A549 (cell line): ENCODE data around the gene NYAP2. TPM values are rescaled to one million over a fixed set of nuclear protein-coding genes. Genes with fewer than 3 reads are reported as not detected.

Experiments
- ATAC-seq, 2 experiments: fragments of 200-7000 bp in 1 of 2; fragments of >200 bp in 1 of 2; cut with Nextera tagmentation in 1 of 2; cut with Tn5 transposase in 1 of 2; 3 replicates each; pipeline versions ENCODE4 v1.8.0 to v1.9.1; 2018 to 2020; ENCODE audit warnings: mild to moderate bottlenecking in 1 of 2, moderate library complexity in 1 of 2
- CTCF ChIA-PET: fragments of 300-600 bp; sonication (Branson Sonifier 250); formaldehyde crosslinking; extraction: SDS; loops from one replicate; lab custom pipeline; 2021; ENCODE audit warnings: antibody characterized with exemption, inconsistent platforms; lab: Yijun Ruan, JAX
- POLR2A ChIA-PET: fragments of 350-600 bp; formaldehyde crosslinking; extraction: SDS; loops from one replicate; lab custom pipeline; 2021; ENCODE audit warnings: antibody characterized with exemption, inconsistent platforms; lab: Yijun Ruan, JAX
- DNase-seq, 2 experiments: peaks; one replicate each; pipeline versions ENCODE4 v3.0.0 to v3.0.0-alpha.2; 2011 to 2016; ENCODE audit warnings: low read depth in 1 of 2, low spot score in 1 of 2
- FAIRE-seq: peaks from 2 replicates; lab custom pipeline; 2011; peaks lifted over from hg19 to GRCh38; lab: Jason Lieb, UNC
- H3K27ac ChIP-seq, 2 experiments: fragments of >200 bp; sonication (Bioruptor Twin); formaldehyde crosslinking; 3 replicates each; pipeline ENCODE4 v1.5.1; 2016 to 2017
- H3K4me1 ChIP-seq: fragments of >200 bp; sonication (Bioruptor Twin); formaldehyde crosslinking; 3 replicates; pipeline ENCODE4 v1.6.1; 2016
- H3K4me2 ChIP-seq: fragments of >200 bp; sonication (Bioruptor Twin); formaldehyde crosslinking; 3 replicates; pipeline ENCODE4 v1.6.1; 2016
- H3K4me3 ChIP-seq: fragments of >200 bp; sonication (Bioruptor Twin); formaldehyde crosslinking; 3 replicates; pipeline ENCODE4 v1.5.1; 2016
- H3K9me3 ChIP-seq: fragments of >200 bp; sonication (Bioruptor Twin); formaldehyde crosslinking; 3 replicates; pipeline ENCODE4 v1.6.1; 2016
- BHLHE40 ChIP-seq: IDR thresholded peaks from 2 replicates; pipeline ENCODE4 v1.6.1; 2012; ENCODE audit warnings: low read depth, low read length, inconsistent platforms
- CBX8 ChIP-seq: fragments of 200-600 bp; sonication (generic); IDR thresholded peaks from 2 replicates; pipeline ENCODE4 v1.6.1; 2016
- CEBPB ChIP-seq, 2 experiments: fragments of >200 bp in 1 of 2; sonication (Bioruptor Twin) in 1 of 2; formaldehyde crosslinking in 1 of 2; IDR thresholded peaks; 2 replicates each; pipeline ENCODE4 v1.6.1; 2012 to 2016
- EHMT2 ChIP-seq: fragments of 200-600 bp; sonication (generic); IDR thresholded peaks from 2 replicates; pipeline ENCODE4 v1.6.1; 2016; ENCODE audit warnings: antibody characterized with exemption, low read depth, mild to moderate bottlenecking, moderate library complexity
- EP300 ChIP-seq, 2 experiments: fragments of >200 bp; sonication (Bioruptor Twin); formaldehyde crosslinking; IDR thresholded peaks; 2 replicates in 1 of 2; 3 replicates in 1 of 2; pipeline ENCODE4 v1.6.1; 2016 to 2017
- ESRRA ChIP-seq: fragments of 150-350 bp; IDR thresholded peaks from 2 replicates; pipeline ENCODE4 v1.6.1; 2014; ENCODE audit warnings: mild to moderate bottlenecking, low read length, borderline replicate concordance
- FOSL2 ChIP-seq, 2 experiments: fragments of 450-650 bp in 1 of 2; fragments of >200 bp in 1 of 2; sonication (Bioruptor Twin) in 1 of 2; formaldehyde crosslinking; IDR thresholded peaks; 2 replicates each; pipeline versions ENCODE4 v1.5.0 to v1.6.1; 2016 to 2020; ENCODE audit warnings: mild to moderate bottlenecking in 1 of 2, moderate library complexity in 1 of 2
- GATA3 ChIP-seq: IDR thresholded peaks from 2 replicates; pipeline ENCODE4 v1.6.1; 2012; ENCODE audit warnings: borderline replicate concordance
- HDAC2 ChIP-seq: fragments of 200-600 bp; sonication (generic); IDR thresholded peaks from 2 replicates; pipeline ENCODE4 v1.6.1; 2016
- HOXB5 ChIP-seq: fragments of 250-450 bp; sonication (Bioruptor Pico); IDR thresholded peaks from 2 replicates; pipeline ENCODE4 v1.5.0; 2020; ENCODE audit warnings: mild to moderate bottlenecking, moderate library complexity
- JUN ChIP-seq, 2 experiments: fragments of >200 bp; sonication (Bioruptor Twin); formaldehyde crosslinking; IDR thresholded peaks; 2 replicates in 1 of 2; 3 replicates in 1 of 2; pipeline ENCODE4 v1.6.1; 2016 to 2017
- JUNB ChIP-seq: fragments of >200 bp; sonication (Bioruptor Twin); formaldehyde crosslinking; IDR thresholded peaks from 2 replicates; pipeline ENCODE4 v1.6.1; 2016
- KDM5A ChIP-seq: fragments of 200-600 bp; sonication (generic); IDR thresholded peaks from 2 replicates; pipeline ENCODE4 v1.6.1; 2016; ENCODE audit warnings: antibody characterized with exemption, mild to moderate bottlenecking
- MAZ ChIP-seq: fragments of 150-350 bp; IDR thresholded peaks from 2 replicates; pipeline ENCODE4 v1.6.1; 2014; ENCODE audit warnings: antibody characterized with exemption, low read depth, low read length, borderline replicate concordance
- MYC ChIP-seq: IDR thresholded peaks from 2 replicates; pipeline ENCODE4 v1.6.1; 2012; ENCODE audit warnings: mild to moderate bottlenecking, inconsistent platforms, low read length, improper control_type of control experiment, borderline replicate concordance
- NPAS2 ChIP-seq: fragments of 250-450 bp; sonication (Bioruptor Pico); IDR thresholded peaks from 2 replicates; pipeline ENCODE4 v1.8.0; 2022; ENCODE audit warnings: mild to moderate bottlenecking, moderate library complexity, borderline replicate concordance
- POLR2A ChIP-seq: IDR thresholded peaks from 2 replicates; pipeline ENCODE4 v1.6.1; 2012; ENCODE audit warnings: mild to moderate bottlenecking, low read length
- RAD21 ChIP-seq, 2 experiments: fragments of >200 bp in 1 of 2; sonication (Bioruptor Twin) in 1 of 2; formaldehyde crosslinking in 1 of 2; IDR thresholded peaks in 1 of 2; conservative IDR thresholded peaks in 1 of 2; 2 replicates in 1 of 2; 3 replicates in 1 of 2; pipeline ENCODE4 v1.6.1; 2012 to 2018; ENCODE audit warnings: inconsistent platforms in 1 of 2
- TFCP2L1 ChIP-seq: fragments of 250-450 bp; sonication (Bioruptor Pico); IDR thresholded peaks from 2 replicates; pipeline ENCODE4 v1.5.0; 2021; ENCODE audit warnings: mild to moderate bottlenecking
- TP53 ChIP-seq: fragments of 250-450 bp; sonication (Bioruptor Pico); IDR thresholded peaks from 2 replicates; pipeline ENCODE4 v1.5.0; 2021; ENCODE audit warnings: mild to moderate bottlenecking, moderate library complexity
- ZC3H11A ChIP-seq: fragments of 450-650 bp; IDR thresholded peaks from 2 replicates; pipeline ENCODE4 v1.6.1; 2014; ENCODE audit warnings: antibody characterized with exemption, mild to moderate bottlenecking
- ZNF302 ChIP-seq: fragments of 250-450 bp; sonication (Bioruptor Pico); IDR thresholded peaks from 2 replicates; pipeline ENCODE4 v1.9.0; 2021; ENCODE audit warnings: inconsistent platforms, mild to moderate bottlenecking, moderate library complexity
- ZSCAN20 ChIP-seq: fragments of 250-450 bp; sonication (Bioruptor Pico); IDR thresholded peaks from 2 replicates; pipeline ENCODE4 v1.8.0; 2022; ENCODE audit warnings: mild to moderate bottlenecking, moderate library complexity
- WGBS: methylation state at CpG from one replicate; pipeline ENCODE4 v1.1.6; 2017; ENCODE audit errors: missing lambda C conversion rate; 5-methylcytosine and 5-hydroxymethylcytosine counted together
- polyA plus RNA-seq, 4 experiments: library from polyadenylated mRNA; depleted of rRNA in 3 of 4; stranded (reverse); fragments of >200 nt; fragmentation: RNase III in 1 of 4; extraction: RNeasy Plus Mini Kit Qiagen cat#74134 plus additional on column Dnase treatment in 1 of 4; gene quantifications; 2 replicates in 3 of 4; 3 replicates in 1 of 4; pipeline ENCODE4 v1.2.3, GENCODE V29; 2011 to 2017
- TF ChIP-seq, protein P1 (sequence below): fragments of 150-350 bp; IDR thresholded peaks from 2 replicates; pipeline ENCODE4 v1.6.1; 2014; ENCODE audit warnings: low read depth, mild to moderate bottlenecking, low read length
- TF ChIP-seq, protein P2 (sequence below): fragments of >200 bp; sonication (Bioruptor Twin); formaldehyde crosslinking; IDR thresholded peaks from 3 replicates; pipeline ENCODE4 v1.6.1; 2016
- TF ChIP-seq, protein P3 (sequence below): IDR thresholded peaks from 2 replicates; pipeline ENCODE4 v1.6.1; 2012; ENCODE audit warnings: low read depth, borderline replicate concordance
- TF ChIP-seq, protein P4 (sequence below): fragments of 250-450 bp; sonication (Bioruptor Pico); IDR thresholded peaks from 2 replicates; pipeline ENCODE4 v1.5.0; 2020; ENCODE audit warnings: low read depth, mild to moderate bottlenecking, moderate library complexity
- TF ChIP-seq, protein P5 (sequence below): fragments of 200-600 bp; sonication (generic); IDR thresholded peaks from 2 replicates; pipeline ENCODE4 v1.6.1; 2016; ENCODE audit warnings: antibody characterized with exemption, mild to moderate bottlenecking, moderate library complexity
- TF ChIP-seq, protein P6 (sequence below): IDR thresholded peaks from 2 replicates; pipeline ENCODE4 v1.6.1; 2012

The NYAP2 gene
- polyA plus RNA-seq, 2 of the 4 experiments (the other 2 are of a cell fraction), result 0.01 TPM; not detected in 1

DNA sequence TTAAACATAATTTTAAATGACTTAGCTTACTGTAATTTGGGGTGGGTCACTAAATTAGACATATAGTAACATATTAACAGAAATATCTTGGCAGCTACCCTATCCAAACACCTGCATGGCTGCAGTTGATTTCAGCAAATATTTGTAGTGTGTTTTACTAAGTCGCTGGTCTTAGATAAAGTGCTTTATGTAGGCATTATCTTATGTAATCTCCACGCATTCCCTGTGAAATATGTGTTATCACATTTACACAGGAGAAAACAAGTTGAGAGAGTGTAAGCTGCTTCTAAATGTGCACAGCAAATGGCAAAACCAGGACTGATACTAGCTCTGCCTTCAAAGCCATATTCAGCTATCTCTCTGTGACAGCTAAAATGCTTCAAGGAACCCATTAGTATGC is 72.0 kb downstream of the NYAP2 start:
- Histone ChIP-seq H3K27ac (no peak overlapping the region), H3K4me3 (no peak overlapping the region), H3K9me3 (no peaks in the 10 kb centered on the region), H3K4me2 (peak overlapping the region; percentile 50), H3K4me1 (peaks cover 19% of the 10 kb centered on the region)
- WGBS, result 2% methylated on average over 2 of the region's 2 CpGs
- ATAC-seq, result peak in 1 of 2 experiments; percentile 74; a peak in 3 of 6 replicates
- DNase-seq, result peak in 1 of 2 experiments; percentile 48
- TF ChIP-seq TFCP2L1 (CRISPR knock-in tag) (no peak), GATA3 (peak; percentile 93), JUN (IDR thresholded peaks at IDR 0.05) (peak in 1 of 2 experiments; percentile 45; a peak in 2 of 5 replicates), ZSCAN20 (CRISPR knock-in tag) (no peak), HOXB5 (CRISPR knock-in tag) (no peak), NPAS2 (CRISPR knock-in tag) (no peak), HDAC2 (no peak), BHLHE40 (no peak), EHMT2 (no peak), POLR2A (no peak), CEBPB (IDR thresholded peaks at IDR 0.05) (peak; percentile 33 to 69; a peak in 3 of 4 replicates), TP53 (CRISPR knock-in tag) (no peak), EP300 (IDR thresholded peaks at IDR 0.05) (peak; percentile 33 to 37; a peak in 2 of 5 replicates), MAZ (no peak), JUNB (peak; percentile 33; the same call in 1 of the 2 replicates), ESRRA (no peak), ZNF302 (CRISPR knock-in tag) (no peak), FOSL2 (IDR thresholded peaks at IDR 0.05) (no peak), FOSL2 (CRISPR knock-in tag; IDR thresholded peaks at IDR 0.05) (peak; percentile 14; the same call in 1 of the 2 replicates), RAD21 (conservative IDR thresholded peaks at IDR 0.05 in 1 of 2, IDR thresholded peaks at IDR 0.05 in 1 of 2) (no peak), KDM5A (no peak), CBX8 (no peak), MYC (no peak), ZC3H11A (no peak)
- TF ChIP-seq, protein P1, sequence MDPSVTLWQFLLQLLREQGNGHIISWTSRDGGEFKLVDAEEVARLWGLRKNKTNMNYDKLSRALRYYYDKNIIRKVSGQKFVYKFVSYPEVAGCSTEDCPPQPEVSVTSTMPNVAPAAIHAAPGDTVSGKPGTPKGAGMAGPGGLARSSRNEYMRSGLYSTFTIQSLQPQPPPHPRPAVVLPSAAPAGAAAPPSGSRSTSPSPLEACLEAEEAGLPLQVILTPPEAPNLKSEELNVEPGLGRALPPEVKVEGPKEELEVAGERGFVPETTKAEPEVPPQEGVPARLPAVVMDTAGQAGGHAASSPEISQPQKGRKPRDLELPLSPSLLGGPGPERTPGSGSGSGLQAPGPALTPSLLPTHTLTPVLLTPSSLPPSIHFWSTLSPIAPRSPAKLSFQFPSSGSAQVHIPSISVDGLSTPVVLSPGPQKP, result no peak
- TF ChIP-seq, protein P2, sequence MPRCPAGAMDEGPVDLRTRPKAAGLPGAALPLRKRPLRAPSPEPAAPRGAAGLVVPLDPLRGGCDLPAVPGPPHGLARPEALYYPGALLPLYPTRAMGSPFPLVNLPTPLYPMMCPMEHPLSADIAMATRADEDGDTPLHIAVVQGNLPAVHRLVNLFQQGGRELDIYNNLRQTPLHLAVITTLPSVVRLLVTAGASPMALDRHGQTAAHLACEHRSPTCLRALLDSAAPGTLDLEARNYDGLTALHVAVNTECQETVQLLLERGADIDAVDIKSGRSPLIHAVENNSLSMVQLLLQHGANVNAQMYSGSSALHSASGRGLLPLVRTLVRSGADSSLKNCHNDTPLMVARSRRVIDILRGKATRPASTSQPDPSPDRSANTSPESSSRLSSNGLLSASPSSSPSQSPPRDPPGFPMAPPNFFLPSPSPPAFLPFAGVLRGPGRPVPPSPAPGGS, result 0 out of 3 replicates have a peak, but pooled peaks have one; percentile 38
- TF ChIP-seq, protein P3, sequence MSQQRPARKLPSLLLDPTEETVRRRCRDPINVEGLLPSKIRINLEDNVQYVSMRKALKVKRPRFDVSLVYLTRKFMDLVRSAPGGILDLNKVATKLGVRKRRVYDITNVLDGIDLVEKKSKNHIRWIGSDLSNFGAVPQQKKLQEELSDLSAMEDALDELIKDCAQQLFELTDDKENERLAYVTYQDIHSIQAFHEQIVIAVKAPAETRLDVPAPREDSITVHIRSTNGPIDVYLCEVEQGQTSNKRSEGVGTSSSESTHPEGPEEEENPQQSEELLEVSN, result no peak
- TF ChIP-seq, protein P4, sequence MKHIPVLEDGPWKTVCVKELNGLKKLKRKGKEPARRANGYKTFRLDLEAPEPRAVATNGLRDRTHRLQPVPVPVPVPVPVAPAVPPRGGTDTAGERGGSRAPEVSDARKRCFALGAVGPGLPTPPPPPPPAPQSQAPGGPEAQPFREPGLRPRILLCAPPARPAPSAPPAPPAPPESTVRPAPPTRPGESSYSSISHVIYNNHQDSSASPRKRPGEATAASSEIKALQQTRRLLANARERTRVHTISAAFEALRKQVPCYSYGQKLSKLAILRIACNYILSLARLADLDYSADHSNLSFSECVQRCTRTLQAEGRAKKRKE (CRISPR knock-in tag), result no peak
- TF ChIP-seq, protein P5, sequence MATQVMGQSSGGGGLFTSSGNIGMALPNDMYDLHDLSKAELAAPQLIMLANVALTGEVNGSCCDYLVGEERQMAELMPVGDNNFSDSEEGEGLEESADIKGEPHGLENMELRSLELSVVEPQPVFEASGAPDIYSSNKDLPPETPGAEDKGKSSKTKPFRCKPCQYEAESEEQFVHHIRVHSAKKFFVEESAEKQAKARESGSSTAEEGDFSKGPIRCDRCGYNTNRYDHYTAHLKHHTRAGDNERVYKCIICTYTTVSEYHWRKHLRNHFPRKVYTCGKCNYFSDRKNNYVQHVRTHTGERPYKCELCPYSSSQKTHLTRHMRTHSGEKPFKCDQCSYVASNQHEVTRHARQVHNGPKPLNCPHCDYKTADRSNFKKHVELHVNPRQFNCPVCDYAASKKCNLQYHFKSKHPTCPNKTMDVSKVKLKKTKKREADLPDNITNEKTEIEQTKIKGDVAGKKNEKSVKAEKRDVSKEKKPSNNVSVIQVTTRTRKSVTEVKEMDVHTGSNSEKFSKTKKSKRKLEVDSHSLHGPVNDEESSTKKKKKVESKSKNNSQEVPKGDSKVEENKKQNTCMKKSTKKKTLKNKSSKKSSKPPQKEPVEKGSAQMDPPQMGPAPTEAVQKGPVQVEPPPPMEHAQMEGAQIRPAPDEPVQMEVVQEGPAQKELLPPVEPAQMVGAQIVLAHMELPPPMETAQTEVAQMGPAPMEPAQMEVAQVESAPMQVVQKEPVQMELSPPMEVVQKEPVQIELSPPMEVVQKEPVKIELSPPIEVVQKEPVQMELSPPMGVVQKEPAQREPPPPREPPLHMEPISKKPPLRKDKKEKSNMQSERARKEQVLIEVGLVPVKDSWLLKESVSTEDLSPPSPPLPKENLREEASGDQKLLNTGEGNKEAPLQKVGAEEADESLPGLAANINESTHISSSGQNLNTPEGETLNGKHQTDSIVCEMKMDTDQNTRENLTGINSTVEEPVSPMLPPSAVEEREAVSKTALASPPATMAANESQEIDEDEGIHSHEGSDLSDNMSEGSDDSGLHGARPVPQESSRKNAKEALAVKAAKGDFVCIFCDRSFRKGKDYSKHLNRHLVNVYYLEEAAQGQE, result no peak
- TF ChIP-seq, protein P6, sequence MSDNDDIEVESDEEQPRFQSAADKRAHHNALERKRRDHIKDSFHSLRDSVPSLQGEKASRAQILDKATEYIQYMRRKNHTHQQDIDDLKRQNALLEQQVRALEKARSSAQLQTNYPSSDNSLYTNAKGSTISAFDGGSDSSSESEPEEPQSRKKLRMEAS, result no peak
- POLR2A ChIA-PET, result no interaction called here
- no peak for FAIRE-seq
- CTCF ChIA-PET, result interaction anchor here (1.2 to 1.3 kb wide), 2 partner anchors 11 to 42 kb away, joined by 3 read pairs; no protein-coding TSS in a partner anchor
